ENCODE results near the gene HSPG2.

Gene HSPG2

GRCh38 chr1:21878009-21878773 lies 58.9 kb downstream of the HSPG2 start:
- DNase-seq: no peak

GRCh38 chr1:21876267-21876666 lies 60.8 kb downstream of the HSPG2 start:
- DNase-seq: no peak

GRCh38 chr1:21875621-21876063 lies 61.5 kb downstream of the HSPG2 start:
- DNase-seq: no peak

GRCh38 chr1:21874778-21875547 lies 62.1 kb downstream of the HSPG2 start:
- no peak for DNase-seq

- no peak for DNase-seq
Observed at GRCh38 chr1:21874328-21874727, 62.8 kb downstream of the HSPG2 start.

GRCh38 chr1:21873761-21874160 lies 63.3 kb downstream of the HSPG2 start:
- DNase-seq: no peak

GRCh38 chr1:21873174-21873573 lies 63.9 kb downstream of the HSPG2 start:
- no peak for DNase-seq

GRCh38 chr1:21872445-21873079 lies 64.5 kb downstream of the HSPG2 start:
- DNase-seq: no peak

- DNase-seq: no peak
Observed at GRCh38 chr1:21871943-21872342, 65.2 kb downstream of the HSPG2 start.

- DNase-seq: no peak
Observed at GRCh38 chr1:21870611-21871010, 66.5 kb downstream of the HSPG2 start.

- no peak for DNase-seq
Observed at GRCh38 chr1:21869620-21870121, 67.4 kb downstream of the HSPG2 start.

- no peak for DNase-seq
Observed at GRCh38 chr1:21868941-21869454, 68.1 kb downstream of the HSPG2 start.

- no peak for DNase-seq
Observed at GRCh38 chr1:21868482-21868881, 68.6 kb downstream of the HSPG2 start.

GRCh38 chr1:21867451-21867996 lies 69.6 kb downstream of the HSPG2 start:
- no peak for DNase-seq

- DNase-seq: no peak
Observed at GRCh38 chr1:21866707-21867043, 70.4 kb downstream of the HSPG2 start.

GRCh38 chr1:21865943-21866706 lies 71.0 kb downstream of the HSPG2 start:
- DNase-seq: no peak

- DNase-seq: no peak
Observed at GRCh38 chr1:21865609-21865942, 71.5 kb downstream of the HSPG2 start.

- no peak for DNase-seq
Observed at GRCh38 chr1:21864730-21865129, 72.4 kb downstream of the HSPG2 start.

- no peak for DNase-seq
Observed at GRCh38 chr1:21863981-21864380, 73.1 kb downstream of the HSPG2 start.

GRCh38 chr1:21861602-21862429 lies 75.3 kb downstream of the HSPG2 start:
- no peak for DNase-seq

- DNase-seq: no peak
Observed at GRCh38 chr1:21860971-21861370, 76.1 kb downstream of the HSPG2 start.

Measured in activated naive CD4-positive, alpha-beta T cell treated with Interleukin-2 at 50 U/mL for 16 hours (primary cell).